GM12801 (cell line): ENCODE measurements around the gene DENND1B.

Experiments
- TF ChIP-seq, protein P1 (sequence below): IDR thresholded peaks from one replicate; pipeline ENCODE4 v1.5.1; 2011; ENCODE audit warnings: control low read depth; ENCODE audit not compliant: insufficient read length; ENCODE audit errors: extremely low read depth

DENND1B gene

GRCh38 chr1:197671140-197671539, 104.1 kb downstream of the DENND1B start:
- TF ChIP-seq, protein P1, sequence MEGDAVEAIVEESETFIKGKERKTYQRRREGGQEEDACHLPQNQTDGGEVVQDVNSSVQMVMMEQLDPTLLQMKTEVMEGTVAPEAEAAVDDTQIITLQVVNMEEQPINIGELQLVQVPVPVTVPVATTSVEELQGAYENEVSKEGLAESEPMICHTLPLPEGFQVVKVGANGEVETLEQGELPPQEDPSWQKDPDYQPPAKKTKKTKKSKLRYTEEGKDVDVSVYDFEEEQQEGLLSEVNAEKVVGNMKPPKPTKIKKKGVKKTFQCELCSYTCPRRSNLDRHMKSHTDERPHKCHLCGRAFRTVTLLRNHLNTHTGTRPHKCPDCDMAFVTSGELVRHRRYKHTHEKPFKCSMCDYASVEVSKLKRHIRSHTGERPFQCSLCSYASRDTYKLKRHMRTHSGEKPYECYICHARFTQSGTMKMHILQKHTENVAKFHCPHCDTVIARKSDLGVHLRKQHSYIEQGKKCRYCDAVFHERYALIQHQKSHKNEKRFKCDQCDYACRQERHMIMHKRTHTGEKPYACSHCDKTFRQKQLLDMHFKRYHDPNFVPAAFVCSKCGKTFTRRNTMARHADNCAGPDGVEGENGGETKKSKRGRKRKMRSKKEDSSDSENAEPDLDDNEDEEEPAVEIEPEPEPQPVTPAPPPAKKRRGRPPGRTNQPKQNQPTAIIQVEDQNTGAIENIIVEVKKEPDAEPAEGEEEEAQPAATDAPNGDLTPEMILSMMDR = no peak

- TF ChIP-seq, protein P1 = no peak
Observed at GRCh38 chr1:197666769-197667285, 108.5 kb downstream of the DENND1B start.

GRCh38 chr1:197664391-197664790, 110.9 kb downstream of the DENND1B start:
- TF ChIP-seq, protein P1 = no peak

- TF ChIP-seq, protein P1 = no peak
Observed at GRCh38 chr1:197663162-197663953, 111.9 kb downstream of the DENND1B start.

GRCh38 chr1:197660389-197660788, 114.9 kb downstream of the DENND1B start:
- TF ChIP-seq, protein P1 = no peak

DNA sequence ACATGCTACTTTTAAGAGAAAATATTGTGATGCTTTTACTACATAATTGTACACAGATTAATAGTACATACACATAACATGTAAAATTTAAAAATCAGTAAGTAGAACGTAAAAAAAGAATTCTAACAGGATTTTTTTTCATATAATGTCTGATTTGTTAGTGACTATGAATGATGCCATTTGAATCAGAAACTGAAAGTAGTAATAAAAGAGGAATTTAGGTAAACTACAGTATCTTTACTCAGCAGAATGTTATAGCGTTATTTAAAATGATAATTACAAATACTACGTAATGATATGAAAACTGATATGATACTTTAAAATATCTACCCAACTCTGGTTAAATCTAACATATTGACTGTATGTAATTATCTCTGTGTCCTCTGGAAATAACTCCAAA, 116.1 kb downstream of the DENND1B start:
- TF ChIP-seq, protein P1 = no peak

- TF ChIP-seq, protein P1 = no peak
Observed at GRCh38 chr1:197649188-197649587, 126.1 kb downstream of the DENND1B start.
